Inflammatory macrophage treated with lipopolysaccharide for 4 hours (primary cell): ENCODE results near the gene SPRTN.
A peak's percentile ranks its signal among the peaks of the same experiment; 100 is the strongest.

Experiments
- DNase-seq: peaks from one replicate; pipeline ENCODE4 v3.0.0-alpha.2; 2020

The SPRTN gene

GRCh38 chr1:231382426-231382825, 44.3 kb downstream of the SPRTN start:
- DNase-seq: no peak

DNA sequence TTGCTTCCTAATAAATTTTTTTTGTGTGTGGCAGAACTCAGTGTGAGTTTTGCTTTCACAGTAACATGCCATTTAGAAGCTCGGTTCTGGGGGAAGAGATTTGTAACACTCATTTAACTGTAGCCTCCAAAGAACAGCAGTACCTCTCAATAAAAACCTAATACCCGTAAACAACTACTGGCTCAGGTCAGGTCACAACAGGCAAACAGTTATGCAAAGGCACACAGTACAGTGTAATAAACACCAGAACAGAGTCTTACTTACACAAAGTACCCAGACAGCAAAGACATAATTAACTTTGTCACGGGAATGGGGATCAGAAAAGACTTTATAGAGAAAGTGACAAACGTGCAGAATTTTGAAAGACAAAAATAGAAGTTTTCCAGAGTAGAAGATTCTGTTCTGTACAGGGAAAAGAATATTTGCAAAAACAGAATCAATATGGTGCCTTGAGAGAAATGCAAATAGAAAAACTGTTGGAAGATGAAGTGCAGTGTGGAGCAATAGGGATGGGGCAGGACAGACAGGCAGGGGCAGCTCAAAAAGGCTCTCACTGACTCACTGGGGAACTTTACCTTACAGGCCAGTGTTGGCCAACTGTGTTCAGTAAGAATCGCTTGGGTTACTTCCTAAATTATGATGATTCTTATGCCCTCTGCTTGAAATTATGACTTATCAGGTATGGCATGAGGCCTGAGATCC, 45.2 kb downstream of the SPRTN start:
- DNase-seq: peak; percentile 75

DNA sequence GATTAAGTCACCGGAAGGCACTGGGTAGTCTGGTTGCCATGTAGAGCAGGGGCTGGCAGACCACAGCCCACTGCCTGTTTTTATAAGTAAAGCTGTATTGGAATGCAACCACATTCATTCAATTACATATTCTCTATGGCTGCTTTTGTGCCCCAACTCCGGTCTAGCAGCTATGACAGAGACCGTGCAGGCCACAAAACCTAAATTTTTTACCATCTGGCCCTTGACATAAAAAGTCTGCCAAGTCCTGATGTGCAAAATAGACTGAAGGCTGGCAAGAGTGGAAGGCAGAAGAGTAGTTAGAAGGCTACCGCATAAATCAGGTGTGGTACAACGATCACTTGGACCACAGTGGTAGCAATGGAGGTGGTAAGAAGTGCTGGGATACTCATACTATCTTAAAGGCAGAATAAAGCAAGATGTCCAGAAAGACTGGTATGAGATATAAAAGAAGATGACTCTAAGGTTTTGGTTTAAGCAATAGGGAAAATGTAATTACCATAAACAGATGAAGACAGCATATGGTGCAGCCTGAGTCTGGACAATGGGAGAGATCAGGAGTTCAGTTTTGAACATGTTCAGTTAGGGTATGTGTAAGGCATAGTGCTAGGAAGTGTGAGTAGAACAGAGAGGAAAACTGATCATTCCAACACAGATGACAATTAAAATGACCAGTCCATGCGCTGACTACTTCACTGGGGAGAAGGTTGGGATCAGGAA, 46.8 kb downstream of the SPRTN start:
- no peak for DNase-seq

DNA sequence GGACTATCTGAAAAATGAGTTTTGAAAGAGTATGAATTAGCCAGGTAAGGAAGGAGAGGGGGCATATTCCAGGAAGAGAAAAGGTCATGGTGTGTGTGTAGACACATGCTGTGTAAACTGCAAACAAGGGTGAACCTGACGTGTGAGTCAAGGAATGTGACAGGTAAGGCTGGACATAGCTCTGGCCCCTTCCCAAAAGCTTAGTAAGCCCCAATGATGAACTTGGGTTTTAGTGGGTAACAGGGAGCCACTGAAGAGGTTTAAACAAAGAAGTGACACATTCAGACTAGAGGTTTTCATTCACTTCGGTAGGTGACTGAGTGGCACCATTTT, 47.3 kb downstream of the SPRTN start:
- no peak for DNase-seq

- no peak for DNase-seq
Observed at GRCh38 chr1:231386466-231386865, 48.4 kb downstream of the SPRTN start.

- peak; percentile 23 for DNase-seq
Observed at GRCh38 chr1:231387770-231388669, 49.9 kb downstream of the SPRTN start.

- peak; percentile 27 for DNase-seq
Observed at GRCh38 chr1:231390071-231390470, 52.0 kb downstream of the SPRTN start.

DNA sequence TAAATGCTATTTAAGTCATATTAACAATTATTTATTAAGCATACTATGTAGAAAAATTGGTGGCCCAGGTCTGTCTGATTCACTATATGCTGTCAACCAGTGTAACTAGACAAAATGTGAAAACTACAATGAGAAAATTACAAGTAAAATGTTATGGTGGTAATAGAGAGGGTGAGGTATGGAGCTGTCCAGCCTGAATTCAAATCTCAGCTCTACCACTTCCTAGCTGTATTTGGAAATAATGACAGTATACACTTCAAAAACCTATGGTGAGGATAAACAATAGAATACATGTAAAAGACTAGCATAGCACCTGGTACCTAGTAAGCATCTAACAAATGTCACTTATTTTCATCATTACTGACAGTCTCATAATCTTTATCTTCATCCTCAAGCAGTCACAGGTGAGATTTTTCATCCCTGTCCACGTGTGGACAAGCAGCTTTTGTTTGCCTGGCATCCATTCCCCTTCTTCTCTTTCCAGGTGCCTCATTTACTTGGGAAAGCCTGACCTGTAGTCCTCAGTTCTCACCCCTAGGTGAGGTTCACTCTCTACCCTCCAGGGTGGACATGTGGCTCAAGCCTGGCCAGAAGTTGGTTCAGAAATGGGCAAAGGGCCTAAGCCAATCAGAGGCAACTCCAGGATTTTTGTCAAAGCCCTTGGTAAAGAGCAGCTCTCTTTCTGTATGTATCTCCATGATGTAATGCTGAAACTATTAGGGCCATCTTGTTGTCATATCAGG, 54.5 kb downstream of the SPRTN start:
- DNase-seq: no peak

GRCh38 chr1:231393668-231394067, 55.6 kb downstream of the SPRTN start:
- no peak for DNase-seq

DNA sequence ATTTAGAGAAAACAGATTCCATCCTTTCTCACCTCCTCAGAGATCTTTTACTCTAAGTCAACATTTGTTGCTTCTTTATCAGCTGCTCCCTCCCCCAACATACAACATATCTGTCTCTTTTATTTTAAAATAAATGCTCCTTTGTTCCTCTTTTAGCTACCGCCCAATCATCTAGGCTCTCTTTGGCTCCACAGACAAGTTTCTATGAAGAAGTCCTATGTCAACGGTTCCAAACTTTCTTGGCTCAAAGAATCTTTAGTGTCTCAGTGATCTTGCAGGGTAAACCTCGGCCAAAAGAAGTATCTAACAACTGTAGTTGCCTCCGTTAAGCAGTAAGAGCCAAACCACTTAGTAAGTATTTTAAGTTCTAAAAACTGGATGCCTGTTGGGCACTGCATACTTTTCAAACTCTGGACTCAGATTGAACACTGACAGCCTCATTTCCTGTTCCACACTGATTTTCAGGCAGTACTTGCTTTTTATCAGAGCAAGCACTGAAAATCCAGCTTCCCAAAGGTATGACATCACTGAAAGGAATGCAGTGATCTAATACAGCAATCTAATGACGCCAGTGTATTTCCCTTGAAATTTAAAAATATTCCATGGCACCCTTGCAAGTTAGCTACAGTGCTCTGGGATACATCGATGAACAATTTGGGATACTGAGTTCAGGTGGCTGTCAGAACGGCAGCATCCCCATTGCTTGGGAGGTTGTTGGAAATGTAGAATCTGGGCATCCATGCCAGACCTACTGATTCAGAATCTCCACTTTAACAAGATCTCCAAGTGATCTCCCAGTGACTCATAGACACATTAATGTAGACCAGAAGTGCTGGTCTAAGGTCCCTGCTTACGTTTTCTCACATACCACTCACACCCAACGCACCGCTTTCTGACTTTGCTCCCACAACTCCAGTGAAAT, 57.2 kb downstream of the SPRTN start:
- DNase-seq: peak; percentile 33

DNA sequence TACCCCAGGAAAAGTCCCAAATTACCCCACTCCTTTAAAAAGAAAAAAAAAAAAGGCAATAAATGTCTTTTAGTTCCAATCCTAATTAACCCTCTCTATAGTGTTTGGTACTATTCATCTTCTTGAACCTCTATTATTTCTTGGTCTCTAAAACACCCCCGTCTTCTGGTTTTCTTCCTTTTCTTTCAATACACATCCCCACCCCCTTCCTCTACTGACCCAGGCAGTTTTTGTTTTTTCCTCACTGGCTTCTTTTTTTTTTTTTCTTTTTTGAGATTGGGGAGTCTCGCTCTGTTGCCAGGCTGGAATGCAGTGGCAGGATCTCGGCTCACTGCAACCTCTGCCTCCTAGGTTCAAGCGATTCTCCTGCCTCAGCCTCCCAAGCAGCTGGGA, 57.9 kb downstream of the SPRTN start:
- no peak for DNase-seq

GRCh38 chr1:231396643-231397042, 58.5 kb downstream of the SPRTN start:
- no peak for DNase-seq

- peak; percentile 68 for DNase-seq
Observed at GRCh38 chr1:231397886-231398671, 60.0 kb downstream of the SPRTN start.

- DNase-seq: no peak
Observed at GRCh38 chr1:231401478-231401877, 63.4 kb downstream of the SPRTN start.

GRCh38 chr1:231404318-231404717, 66.2 kb downstream of the SPRTN start:
- no peak for DNase-seq
